GM18870 (cell line): ENCODE data around the gene ARID5A.

ENCODE experiments used
- ATAC-seq: cut with Tn5 transposase; IDR thresholded peaks from one replicate; pipeline ENCODE4 v1.9.1; 2021; ENCODE audit warnings: moderate library complexity; ENCODE audit not compliant: unreplicated experiment

ARID5A gene

GRCh38 chr2:96594691-96595152 is 58.2 kb downstream of the ARID5A start:
- no peak for ATAC-seq

- no peak for ATAC-seq
These were observed 60.0 kb downstream of the ARID5A start for GRCh38 chr2:96596596-96596995.

DNA sequence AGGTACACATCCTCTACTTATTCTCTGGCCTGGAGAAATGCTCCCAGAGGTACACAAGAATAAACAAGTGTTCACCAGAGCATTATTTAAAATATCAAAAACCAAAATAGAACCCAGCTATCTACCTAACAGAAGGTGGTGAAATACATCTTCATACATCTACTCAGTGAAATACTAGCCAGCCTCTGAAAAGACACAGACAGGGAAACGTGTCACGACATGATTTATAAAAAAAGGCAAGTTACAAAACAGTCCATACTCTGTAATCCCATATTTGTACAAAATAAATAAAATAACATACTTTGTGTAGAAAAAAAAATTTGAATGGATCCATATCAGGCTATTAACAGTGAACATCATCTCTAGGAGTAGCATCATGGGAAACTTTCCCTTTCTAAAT is 63.4 kb downstream of the ARID5A start:
- ATAC-seq: no peak

- ATAC-seq: no peak
These were observed 65.1 kb downstream of the ARID5A start for GRCh38 chr2:96601382-96602292.
